ENCODE results near the gene CEBPB.
"Not testable (repeated sequence)": the region's sequence is repeated elsewhere in the genome, so short reads cannot be mapped to it uniquely, and the experiment has no call there.

CEBPB gene

DNA sequence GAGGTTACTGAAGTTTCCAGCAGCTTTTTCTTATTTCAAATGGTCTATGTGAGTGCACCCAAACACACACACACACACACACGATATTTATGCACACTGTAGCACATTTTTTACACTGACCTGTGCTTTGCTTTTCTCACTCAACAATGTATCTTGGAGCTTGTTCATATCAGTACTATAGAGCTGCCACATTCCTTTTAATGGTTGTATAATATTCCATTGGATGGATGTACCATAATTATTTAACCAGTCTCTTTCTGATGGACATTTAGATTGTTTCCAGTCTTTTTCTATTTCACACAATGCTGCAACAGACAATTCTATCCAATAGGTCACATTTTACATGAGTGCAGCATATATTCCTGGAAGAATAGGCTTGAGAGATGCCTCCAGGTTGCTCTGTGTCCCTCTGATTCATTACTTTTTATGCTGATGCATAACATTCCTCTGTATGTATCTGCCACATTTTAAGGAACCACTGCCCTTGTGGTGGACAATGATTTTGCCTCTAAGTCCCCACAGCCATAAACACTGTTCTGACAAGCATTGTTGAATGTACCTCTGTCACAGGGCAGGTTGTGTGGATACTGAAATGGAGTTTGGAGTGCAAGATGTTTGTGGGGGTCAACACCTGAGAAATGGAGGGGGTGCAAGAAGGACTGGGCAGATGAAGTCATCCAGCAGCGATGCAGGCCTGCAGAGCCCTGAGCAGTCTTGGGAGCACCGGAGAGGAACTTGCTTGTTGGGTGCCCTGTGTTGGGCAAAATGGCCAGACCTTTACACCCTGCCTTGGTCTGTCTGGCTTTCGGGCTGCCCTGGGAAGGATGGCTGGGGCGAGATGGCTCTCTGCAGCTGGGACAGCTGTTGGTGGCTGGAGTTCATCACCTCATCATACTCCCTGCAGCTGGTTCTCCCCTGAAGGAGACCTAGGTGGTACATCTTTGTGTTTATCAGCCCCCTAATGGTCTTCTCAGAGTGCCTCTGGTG is 13.6 kb downstream of the CEBPB start:
- H3K36me3 ChIP-seq (ENCODE audit: control insufficient read depth, low read length), result no peaks in the 10 kb centered on the region
- no peak overlapping the region for H3K4me3 ChIP-seq (ENCODE audit: low read length)
- no peaks in the 10 kb centered on the region for H3K9me2 ChIP-seq (replicated peaks; ENCODE audit: control insufficient read depth, low read length)
- H3K27me3 ChIP-seq (ENCODE audit: control insufficient read depth, low read length), result peaks cover 2% of the 10 kb centered on the region; the same call in 1 of the 2 replicates
- H3K4me2 ChIP-seq (ENCODE audit: low read length), result no peak overlapping the region
- no peak for TF ChIP-seq EZH2phosphoT487 (IDR thresholded peaks at IDR 0.05; ENCODE audit: borderline replicate concordance, low read length)
- TF ChIP-seq CTCF (IDR thresholded peaks at IDR 0.05; ENCODE audit: low read depth, low read length, poor library complexity, severe bottlenecking), result no peak
- no peak overlapping the region for H3K27ac ChIP-seq (ENCODE audit: low read depth, low read length)
- H3K79me2 ChIP-seq (ENCODE audit: control insufficient read depth, low read length), result no peaks in the 10 kb centered on the region
- peaks cover 4% of the 10 kb centered on the region; the same call in 1 of the 2 replicates for H3K9me3 ChIP-seq (ENCODE audit: control insufficient read depth, insufficient read depth, low read length)
- peaks cover 13% of the 10 kb centered on the region for H3K4me1 ChIP-seq (ENCODE audit: control insufficient read depth, low read length)
- no peaks in the 10 kb centered on the region for H3F3A ChIP-seq (ENCODE audit: control insufficient read depth, insufficient read depth)
- H4K20me1 ChIP-seq (ENCODE audit: control insufficient read depth, insufficient read depth, low read depth, low read length), result no peaks in the 10 kb centered on the region

- Histone ChIP-seq H4K20me1 (ENCODE audit: control insufficient read depth, insufficient read depth, low read depth, low read length) (no peaks in the 10 kb centered on the region), H3K9me2 (replicated peaks; ENCODE audit: control insufficient read depth, low read length) (no peaks in the 10 kb centered on the region), H3K4me3 (ENCODE audit: low read length) (no peak overlapping the region), H3K4me2 (ENCODE audit: low read length) (no peak overlapping the region), H3K79me2 (ENCODE audit: control insufficient read depth, low read length) (no peaks in the 10 kb centered on the region), H3K36me3 (ENCODE audit: control insufficient read depth, low read length) (no peaks in the 10 kb centered on the region), H3K9me3 (ENCODE audit: control insufficient read depth, insufficient read depth, low read length) (peaks cover 4% of the 10 kb centered on the region; the same call in 1 of the 2 replicates), H3K4me1 (ENCODE audit: control insufficient read depth, low read length) (no peaks in the 10 kb centered on the region), H3F3A (ENCODE audit: control insufficient read depth, insufficient read depth) (no peaks in the 10 kb centered on the region), H3K27ac (ENCODE audit: low read depth, low read length) (no peak overlapping the region), H3K27me3 (ENCODE audit: control insufficient read depth, low read length) (peaks cover 5% of the 10 kb centered on the region; the same call in 1 of the 2 replicates)
- TF ChIP-seq EZH2phosphoT487 (IDR thresholded peaks at IDR 0.05; ENCODE audit: borderline replicate concordance, low read length), result no peak
- TF ChIP-seq CTCF (IDR thresholded peaks at IDR 0.05; ENCODE audit: low read depth, low read length, poor library complexity, severe bottlenecking), result no peak
Observed at GRCh38 chr20:50207026-50207425, 16.4 kb downstream of the CEBPB start.

DNA sequence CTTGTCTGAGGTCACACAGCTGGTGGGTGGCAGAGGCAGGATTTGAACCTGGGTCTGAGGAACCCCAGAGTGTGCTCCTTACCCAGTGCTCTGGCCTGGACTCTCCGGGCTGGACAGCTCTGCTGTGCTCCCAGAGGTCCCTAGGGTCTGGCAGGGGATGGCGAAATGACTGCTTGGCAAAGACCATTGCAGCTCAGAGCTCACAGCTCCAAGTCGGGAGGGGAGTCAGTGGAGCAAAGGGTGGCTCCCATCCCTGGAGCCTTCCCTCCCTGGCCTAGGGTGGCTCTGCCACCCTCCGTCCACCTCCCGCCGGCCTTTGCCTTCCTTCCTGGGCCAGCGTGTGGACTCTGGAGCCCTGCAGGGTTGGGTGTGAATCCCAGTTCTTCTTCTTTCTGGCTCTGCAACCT is 17.5 kb downstream of the CEBPB start:
- no peaks in the 10 kb centered on the region for H3K4me1 ChIP-seq (ENCODE audit: control insufficient read depth, low read length)
- TF ChIP-seq CTCF (IDR thresholded peaks at IDR 0.05; ENCODE audit: low read depth, low read length, poor library complexity, severe bottlenecking) (no peak), EZH2phosphoT487 (IDR thresholded peaks at IDR 0.05; ENCODE audit: borderline replicate concordance, low read length) (no peak)
- H3K4me2 ChIP-seq (ENCODE audit: low read length), result no peak overlapping the region
- H3K4me3 ChIP-seq (ENCODE audit: low read length), result no peak overlapping the region
- H4K20me1 ChIP-seq (ENCODE audit: control insufficient read depth, insufficient read depth, low read depth, low read length), result no peaks in the 10 kb centered on the region
- no peaks in the 10 kb centered on the region for H3K79me2 ChIP-seq (ENCODE audit: control insufficient read depth, low read length)
- H3F3A ChIP-seq (ENCODE audit: control insufficient read depth, insufficient read depth), result no peaks in the 10 kb centered on the region
- H3K9me2 ChIP-seq (replicated peaks; ENCODE audit: control insufficient read depth, low read length), result no peaks in the 10 kb centered on the region
- peaks cover 4% of the 10 kb centered on the region; the same call in 1 of the 2 replicates for H3K9me3 ChIP-seq (ENCODE audit: control insufficient read depth, insufficient read depth, low read length)
- peaks cover 5% of the 10 kb centered on the region; the same call in 1 of the 2 replicates for H3K27me3 ChIP-seq (ENCODE audit: control insufficient read depth, low read length)
- H3K36me3 ChIP-seq (ENCODE audit: control insufficient read depth, low read length), result no peaks in the 10 kb centered on the region
- no peak overlapping the region for H3K27ac ChIP-seq (ENCODE audit: low read depth, low read length)

GRCh38 chr20:50208815-50209214 is 18.2 kb downstream of the CEBPB start:
- not testable (repeated sequence) for H3K4me3 ChIP-seq (ENCODE audit: low read length); H3K4me2 ChIP-seq (ENCODE audit: low read length); H3K27ac ChIP-seq (ENCODE audit: low read depth, low read length); H3K36me3 ChIP-seq (ENCODE audit: control insufficient read depth, low read length); H3K9me2 ChIP-seq (replicated peaks; ENCODE audit: control insufficient read depth, low read length); H3K79me2 ChIP-seq (ENCODE audit: control insufficient read depth, low read length); H3K9me3 ChIP-seq (ENCODE audit: control insufficient read depth, insufficient read depth, low read length); H3K27me3 ChIP-seq (ENCODE audit: control insufficient read depth, low read length); H4K20me1 ChIP-seq (ENCODE audit: control insufficient read depth, insufficient read depth, low read depth, low read length); H3F3A ChIP-seq (ENCODE audit: control insufficient read depth, insufficient read depth); H3K4me1 ChIP-seq (ENCODE audit: control insufficient read depth, low read length)
